K562 (cell line): ENCODE measurements around the gene FUT8.

Experiments
- KLF13 ChIP-seq: fragments of 450-650 bp; IDR thresholded peaks from 2 replicates; pipeline ENCODE4 v1.6.1; 2016; ENCODE audit warnings: missing genetic modification characterization, low read depth, mild to moderate bottlenecking, missing compliant biosample characterization, moderate library complexity, borderline replicate concordance
- POLR2AphosphoS5 ChIP-seq: IDR thresholded peaks from 2 replicates; pipeline ENCODE4 v1.6.1; 2011; ENCODE audit warnings: mild to moderate bottlenecking, low read depth, low read length, moderate library complexity; ENCODE audit not compliant: control insufficient read depth, insufficient read depth
- TAF1 ChIP-seq: IDR thresholded peaks from 2 replicates; pipeline ENCODE4 v1.6.1; 2011; ENCODE audit warnings: mild to moderate bottlenecking, low read length, moderate library complexity; ENCODE audit not compliant: insufficient read depth, control insufficient read depth, severe bottlenecking; ENCODE audit errors: extremely low read depth
- TF ChIP-seq, protein P1 (sequence below): fragments of 250-450 bp; sonication (Bioruptor Pico); IDR thresholded peaks from 2 replicates; pipeline ENCODE4 v1.5.0; 2021
- TF ChIP-seq, protein P2 (sequence below): sonication (generic); formaldehyde crosslinking; IDR thresholded peaks from 2 replicates; pipeline ENCODE4 v1.8.1; 2023; ENCODE audit warnings: mild to moderate bottlenecking, missing genetic modification reagents
- TF ChIP-seq, protein P3 (sequence below), 3 experiments: IDR thresholded peaks in 2 of 3; conservative IDR thresholded peaks in 1 of 3; 2 replicates each; pipeline ENCODE4 v1.5.1; 2011 to 2012; ENCODE audit warnings: low read length in 3 of 3, mild to moderate bottlenecking in 3 of 3, control low read depth in 2 of 3, improper control_type of control experiment in 1 of 3, inconsistent platforms in 1 of 3, low read depth in 1 of 3, mixed read lengths in 1 of 3, moderate library complexity in 1 of 3; ENCODE audit not compliant: insufficient read depth in 2 of 3

DNA sequence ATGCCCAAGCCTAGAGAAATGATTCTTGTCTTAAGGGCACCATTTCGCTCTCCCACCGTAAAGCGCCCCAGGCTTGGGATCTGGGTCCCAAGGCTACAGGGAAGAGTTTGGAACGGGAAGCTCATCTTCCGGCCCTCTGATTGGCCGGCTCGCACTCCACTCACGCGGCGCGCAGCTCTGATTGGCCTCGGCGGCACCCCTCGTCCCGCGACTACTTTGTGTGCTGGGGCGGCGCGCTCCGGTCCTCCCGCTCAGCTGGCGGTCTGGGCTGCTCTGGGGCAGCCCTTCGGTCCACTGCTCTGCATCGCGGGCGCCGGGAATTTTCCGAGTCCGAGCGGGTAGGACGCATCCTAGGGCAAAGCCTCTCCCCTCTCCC is 886 bp upstream of the FUT8 start:
- TF ChIP-seq, protein P1, sequence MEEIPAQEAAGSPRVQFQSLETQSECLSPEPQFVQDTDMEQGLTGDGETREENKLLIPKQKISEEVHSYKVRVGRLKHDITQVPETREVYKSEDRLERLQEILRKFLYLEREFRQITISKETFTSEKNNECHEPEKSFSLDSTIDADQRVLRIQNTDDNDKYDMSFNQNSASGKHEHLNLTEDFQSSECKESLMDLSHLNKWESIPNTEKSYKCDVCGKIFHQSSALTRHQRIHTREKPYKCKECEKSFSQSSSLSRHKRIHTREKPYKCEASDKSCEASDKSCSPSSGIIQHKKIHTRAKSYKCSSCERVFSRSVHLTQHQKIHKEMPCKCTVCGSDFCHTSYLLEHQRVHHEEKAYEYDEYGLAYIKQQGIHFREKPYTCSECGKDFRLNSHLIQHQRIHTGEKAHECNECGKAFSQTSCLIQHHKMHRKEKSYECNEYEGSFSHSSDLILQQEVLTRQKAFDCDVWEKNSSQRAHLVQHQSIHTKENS (CRISPR knock-in tag) = no peak
- TF ChIP-seq, protein P2, sequence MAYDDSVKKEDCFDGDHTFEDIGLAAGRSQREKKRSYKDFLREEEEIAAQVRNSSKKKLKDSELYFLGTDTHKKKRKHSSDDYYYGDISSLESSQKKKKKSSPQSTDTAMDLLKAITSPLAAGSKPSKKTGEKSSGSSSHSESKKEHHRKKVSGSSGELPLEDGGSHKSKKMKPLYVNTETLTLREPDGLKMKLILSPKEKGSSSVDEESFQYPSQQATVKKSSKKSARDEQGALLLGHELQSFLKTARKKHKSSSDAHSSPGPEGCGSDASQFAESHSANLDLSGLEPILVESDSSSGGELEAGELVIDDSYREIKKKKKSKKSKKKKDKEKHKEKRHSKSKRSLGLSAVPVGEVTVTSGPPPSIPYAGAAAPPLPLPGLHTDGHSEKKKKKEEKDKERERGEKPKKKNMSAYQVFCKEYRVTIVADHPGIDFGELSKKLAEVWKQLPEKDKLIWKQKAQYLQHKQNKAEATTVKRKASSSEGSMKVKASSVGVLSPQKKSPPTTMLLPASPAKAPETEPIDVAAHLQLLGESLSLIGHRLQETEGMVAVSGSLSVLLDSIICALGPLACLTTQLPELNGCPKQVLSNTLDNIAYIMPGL (CRISPR knock-in tag) = no peak
- TF ChIP-seq, protein P3, sequence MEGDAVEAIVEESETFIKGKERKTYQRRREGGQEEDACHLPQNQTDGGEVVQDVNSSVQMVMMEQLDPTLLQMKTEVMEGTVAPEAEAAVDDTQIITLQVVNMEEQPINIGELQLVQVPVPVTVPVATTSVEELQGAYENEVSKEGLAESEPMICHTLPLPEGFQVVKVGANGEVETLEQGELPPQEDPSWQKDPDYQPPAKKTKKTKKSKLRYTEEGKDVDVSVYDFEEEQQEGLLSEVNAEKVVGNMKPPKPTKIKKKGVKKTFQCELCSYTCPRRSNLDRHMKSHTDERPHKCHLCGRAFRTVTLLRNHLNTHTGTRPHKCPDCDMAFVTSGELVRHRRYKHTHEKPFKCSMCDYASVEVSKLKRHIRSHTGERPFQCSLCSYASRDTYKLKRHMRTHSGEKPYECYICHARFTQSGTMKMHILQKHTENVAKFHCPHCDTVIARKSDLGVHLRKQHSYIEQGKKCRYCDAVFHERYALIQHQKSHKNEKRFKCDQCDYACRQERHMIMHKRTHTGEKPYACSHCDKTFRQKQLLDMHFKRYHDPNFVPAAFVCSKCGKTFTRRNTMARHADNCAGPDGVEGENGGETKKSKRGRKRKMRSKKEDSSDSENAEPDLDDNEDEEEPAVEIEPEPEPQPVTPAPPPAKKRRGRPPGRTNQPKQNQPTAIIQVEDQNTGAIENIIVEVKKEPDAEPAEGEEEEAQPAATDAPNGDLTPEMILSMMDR (IDR thresholded peaks at IDR 0.05 in 2 of 3, conservative IDR thresholded peaks at IDR 0.05 in 1 of 3; ENCODE audit: insufficient read depth in 2 of 3, low read depth in 1 of 3, low read length in 3 of 3) = no peak
- TF ChIP-seq KLF13 (no peak), TAF1 (no peak), POLR2AphosphoS5 (no peak)
